Measurements from ENCODE around the gene TMEM131.
A peak's percentile ranks its signal among the peaks of the same experiment; 100 is the strongest.
"Not testable (repeated sequence)": the region's sequence is repeated elsewhere in the genome, so short reads cannot be mapped to it uniquely, and the experiment has no call there.

TMEM131 gene, protein sequence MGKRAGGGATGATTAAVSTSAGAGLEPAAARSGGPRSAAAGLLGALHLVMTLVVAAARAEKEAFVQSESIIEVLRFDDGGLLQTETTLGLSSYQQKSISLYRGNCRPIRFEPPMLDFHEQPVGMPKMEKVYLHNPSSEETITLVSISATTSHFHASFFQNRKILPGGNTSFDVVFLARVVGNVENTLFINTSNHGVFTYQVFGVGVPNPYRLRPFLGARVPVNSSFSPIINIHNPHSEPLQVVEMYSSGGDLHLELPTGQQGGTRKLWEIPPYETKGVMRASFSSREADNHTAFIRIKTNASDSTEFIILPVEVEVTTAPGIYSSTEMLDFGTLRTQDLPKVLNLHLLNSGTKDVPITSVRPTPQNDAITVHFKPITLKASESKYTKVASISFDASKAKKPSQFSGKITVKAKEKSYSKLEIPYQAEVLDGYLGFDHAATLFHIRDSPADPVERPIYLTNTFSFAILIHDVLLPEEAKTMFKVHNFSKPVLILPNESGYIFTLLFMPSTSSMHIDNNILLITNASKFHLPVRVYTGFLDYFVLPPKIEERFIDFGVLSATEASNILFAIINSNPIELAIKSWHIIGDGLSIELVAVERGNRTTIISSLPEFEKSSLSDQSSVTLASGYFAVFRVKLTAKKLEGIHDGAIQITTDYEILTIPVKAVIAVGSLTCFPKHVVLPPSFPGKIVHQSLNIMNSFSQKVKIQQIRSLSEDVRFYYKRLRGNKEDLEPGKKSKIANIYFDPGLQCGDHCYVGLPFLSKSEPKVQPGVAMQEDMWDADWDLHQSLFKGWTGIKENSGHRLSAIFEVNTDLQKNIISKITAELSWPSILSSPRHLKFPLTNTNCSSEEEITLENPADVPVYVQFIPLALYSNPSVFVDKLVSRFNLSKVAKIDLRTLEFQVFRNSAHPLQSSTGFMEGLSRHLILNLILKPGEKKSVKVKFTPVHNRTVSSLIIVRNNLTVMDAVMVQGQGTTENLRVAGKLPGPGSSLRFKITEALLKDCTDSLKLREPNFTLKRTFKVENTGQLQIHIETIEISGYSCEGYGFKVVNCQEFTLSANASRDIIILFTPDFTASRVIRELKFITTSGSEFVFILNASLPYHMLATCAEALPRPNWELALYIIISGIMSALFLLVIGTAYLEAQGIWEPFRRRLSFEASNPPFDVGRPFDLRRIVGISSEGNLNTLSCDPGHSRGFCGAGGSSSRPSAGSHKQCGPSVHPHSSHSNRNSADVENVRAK (N-terminal part only)

DNA sequence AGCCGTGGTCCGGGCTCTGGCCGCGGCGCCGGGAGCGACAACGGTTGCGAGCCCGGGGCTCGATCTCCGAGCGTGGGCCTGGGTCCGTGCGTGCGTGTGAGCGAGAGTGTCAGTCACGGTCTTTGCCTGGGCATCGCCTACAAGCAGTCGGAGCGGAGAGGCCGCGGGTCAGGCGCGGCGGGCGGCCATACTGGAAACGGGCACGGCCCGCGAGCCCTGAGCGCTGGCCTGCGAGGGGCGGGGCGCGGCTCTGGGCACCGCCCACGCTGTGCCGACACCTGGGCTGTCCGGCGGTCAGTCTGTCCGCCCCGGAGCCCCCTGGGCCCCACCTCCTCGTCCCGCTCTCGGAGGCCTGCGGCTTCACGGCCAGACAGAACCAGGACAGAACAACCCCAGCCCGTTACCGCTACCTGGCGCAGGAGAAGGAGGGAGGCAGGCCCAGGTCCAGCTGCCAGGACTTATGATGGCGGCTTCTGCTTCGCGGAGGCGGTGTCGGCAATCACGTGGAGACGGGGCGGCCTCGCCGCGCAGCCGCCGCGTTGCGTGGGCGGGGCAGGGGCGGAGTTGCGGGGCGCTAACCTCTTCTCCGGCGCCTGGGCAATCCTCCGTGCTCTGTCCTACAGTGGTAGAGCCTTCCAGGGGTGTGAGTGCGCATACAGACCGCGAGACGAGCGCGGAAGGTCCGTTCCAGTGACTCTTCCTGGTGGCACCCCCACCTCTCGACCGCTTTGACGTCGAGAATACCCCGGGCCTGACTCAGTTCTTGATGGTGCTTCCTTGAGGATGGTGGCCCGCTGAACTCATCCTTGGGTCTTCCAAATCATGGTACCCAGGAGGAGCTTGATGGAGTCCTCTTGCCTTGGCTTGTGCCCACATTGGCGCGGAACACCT, at the start of gene TMEM131:
Gene TMEM131, minus strand, starts transcription at position 215 of the 891 bp plus-strand sequence. CDS start 286 bp downstream, outside the sequence.
- Histone ChIP-seq H3K9ac (ENCODE audit: low read length) (peak within 1 kb of the TSS; percentile 99), H3K27me3 (ENCODE audit: control insufficient read depth, insufficient read depth, low read length) (no peaks in the 10 kb centered on the region), H3K9me3 (ENCODE audit: control insufficient read depth, insufficient read depth, low read depth, low read length) (no peaks in the 10 kb centered on the region), H3K27ac (ENCODE audit: low read depth, low read length) (peak within 1 kb of the TSS; percentile 97), H3K36me3 (ENCODE audit: control insufficient read depth, insufficient read depth, low read length) (no peaks in the 10 kb centered on the region), H3K4me3 (ENCODE audit: low read depth, low read length) (peak within 1 kb of the TSS; percentile 97), H3K4me1 (ENCODE audit: control insufficient read depth, insufficient read depth, low read length) (peaks cover 12% of the 10 kb centered on the region)

DNA sequence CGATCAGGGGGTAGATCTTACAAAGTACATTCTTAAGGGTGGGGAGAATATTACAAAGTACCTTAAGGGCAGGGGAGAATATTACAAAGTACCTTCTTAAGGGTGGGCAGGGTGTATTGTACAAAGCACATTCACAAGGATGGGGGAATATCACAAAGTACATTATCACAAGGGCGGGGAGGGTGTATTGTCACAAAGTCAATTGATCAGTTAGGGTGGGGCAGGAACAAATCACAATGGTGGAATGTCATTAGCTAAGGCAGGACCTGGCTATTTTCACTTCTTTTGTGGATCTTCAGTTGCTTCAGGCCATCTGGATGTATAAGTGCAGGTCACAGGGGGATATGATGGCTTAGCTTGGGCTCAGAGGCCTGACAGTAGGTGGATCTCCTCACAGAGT, 49.0 kb upstream of the TMEM131 start:
- H3K9me3 ChIP-seq (ENCODE audit: control insufficient read depth, insufficient read depth, low read depth, low read length); H3K27ac ChIP-seq (ENCODE audit: low read depth, low read length): not testable (repeated sequence)

DNA sequence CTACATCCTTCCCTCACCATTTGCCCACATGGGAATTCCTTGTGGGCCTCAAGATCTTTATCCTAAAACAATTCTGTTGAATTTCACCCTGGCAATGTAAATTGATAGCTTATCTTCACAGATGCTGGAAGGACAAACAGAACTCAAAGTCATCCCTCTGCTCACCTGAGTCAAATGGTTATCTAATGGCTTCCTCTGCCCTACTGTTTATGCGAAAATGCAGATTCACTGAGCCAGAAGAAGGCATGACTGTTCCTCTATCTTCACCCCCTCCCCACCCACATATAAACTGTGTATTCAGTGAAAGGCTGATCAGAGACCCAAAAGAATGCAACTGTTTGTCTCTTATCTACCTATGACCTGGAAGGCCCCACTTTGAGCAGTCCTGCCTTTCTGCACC, 47.4 kb upstream of the TMEM131 start:
- H3K27ac ChIP-seq (ENCODE audit: low read depth, low read length), result no peak overlapping the region
- H3K4me1 ChIP-seq (ENCODE audit: control insufficient read depth, insufficient read depth, low read length), result peaks cover 6% of the 10 kb centered on the region
- peaks cover 9% of the 10 kb centered on the region; the same call in 1 of the 2 replicates for H3K9me3 ChIP-seq (ENCODE audit: control insufficient read depth, insufficient read depth, low read depth, low read length)
- no peak overlapping the region for H3K9ac ChIP-seq (ENCODE audit: low read length)
- H3K4me3 ChIP-seq (ENCODE audit: low read depth, low read length), result no peak overlapping the region
- no peaks in the 10 kb centered on the region for H3K36me3 ChIP-seq (ENCODE audit: control insufficient read depth, insufficient read depth, low read length)
- no peaks in the 10 kb centered on the region for H3K27me3 ChIP-seq (ENCODE audit: control insufficient read depth, insufficient read depth, low read length)

More for the DNA sequence above, 49.0 kb upstream of the TMEM131 start:
- H3K4me1 ChIP-seq (ENCODE audit: control insufficient read depth, insufficient read depth, low read length); H3K27me3 ChIP-seq (ENCODE audit: control insufficient read depth, insufficient read depth, low read length); H3K36me3 ChIP-seq (ENCODE audit: control insufficient read depth, insufficient read depth, low read length); H3K4me3 ChIP-seq (ENCODE audit: low read depth, low read length): not testable (repeated sequence)
- H3K9ac ChIP-seq (ENCODE audit: low read length), result peak overlapping the region; percentile 15

DNA sequence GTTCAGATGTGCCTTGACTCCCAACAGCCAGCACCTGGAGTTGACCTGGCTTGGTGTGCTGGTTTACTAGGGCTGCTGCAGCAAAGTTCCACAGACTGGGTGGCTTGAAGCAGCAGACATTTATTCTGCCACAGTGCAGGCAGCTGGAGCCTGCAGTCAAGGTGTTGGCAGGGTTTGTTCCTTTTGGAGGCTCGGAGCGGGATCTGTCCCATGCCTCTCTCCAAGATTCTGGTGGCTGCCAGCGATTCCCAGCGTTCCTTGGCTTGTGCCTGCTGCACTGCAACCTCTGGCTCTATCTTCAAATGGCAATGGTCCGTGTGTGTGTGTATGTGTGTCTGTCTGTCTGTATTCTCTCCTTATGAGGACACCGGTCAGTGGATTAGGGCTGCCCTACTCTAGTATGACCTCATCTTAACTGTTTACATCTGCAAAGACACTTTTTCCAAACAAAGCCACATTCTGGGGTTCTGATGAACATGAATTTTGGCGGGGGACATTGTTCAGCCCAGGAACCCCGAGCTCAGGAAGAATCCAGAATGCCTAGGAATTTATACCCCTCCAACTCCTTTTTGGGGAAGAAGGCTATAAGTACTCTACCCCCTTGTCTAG, 44.7 kb upstream of the TMEM131 start:
- H3K4me1 ChIP-seq (ENCODE audit: control insufficient read depth, insufficient read depth, low read length), result peaks cover 20% of the 10 kb centered on the region

DNA sequence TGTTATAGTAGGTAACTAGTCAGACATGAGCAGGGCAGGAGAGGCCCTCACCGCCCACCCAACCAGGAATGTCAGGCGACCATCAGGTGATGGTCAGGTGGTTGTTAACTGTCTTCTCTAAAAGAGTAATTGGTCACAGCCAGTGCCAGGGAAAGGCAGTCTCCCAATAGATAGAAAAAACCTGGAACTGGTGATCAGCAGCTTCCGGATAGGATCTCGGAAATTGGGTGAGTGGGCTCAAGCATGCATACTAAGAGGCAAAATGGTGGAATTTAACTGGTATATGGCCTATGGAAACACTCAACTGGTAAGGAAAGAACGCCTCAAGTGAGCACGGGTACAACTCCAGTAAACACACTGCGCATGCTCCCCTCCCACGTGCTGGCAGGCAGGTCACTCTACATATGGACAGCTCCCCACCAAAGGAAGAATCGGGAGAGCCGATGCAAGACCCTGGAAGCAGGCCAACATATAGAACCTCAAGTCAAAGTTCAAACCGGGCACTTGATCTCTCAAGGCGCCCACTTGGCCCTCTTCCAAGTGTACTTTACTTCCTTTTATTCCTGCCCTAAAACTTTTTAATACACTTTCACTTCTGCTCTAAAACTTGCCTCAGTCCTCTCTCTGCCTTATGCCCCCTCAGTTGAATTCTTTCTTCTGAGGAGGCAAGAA, 43.5 kb upstream of the TMEM131 start:
- Histone ChIP-seq H3K27ac (ENCODE audit: low read depth, low read length) (no peak overlapping the region), H3K9me3 (ENCODE audit: control insufficient read depth, insufficient read depth, low read depth, low read length) (0 out of 2 replicates have a peak, but pooled peaks cover 3% of the 10 kb centered on the region), H3K9ac (ENCODE audit: low read length) (no peak overlapping the region), H3K36me3 (ENCODE audit: control insufficient read depth, insufficient read depth, low read length) (no peaks in the 10 kb centered on the region), H3K27me3 (ENCODE audit: control insufficient read depth, insufficient read depth, low read length) (no peaks in the 10 kb centered on the region), H3K4me1 (ENCODE audit: control insufficient read depth, insufficient read depth, low read length) (peaks cover 28% of the 10 kb centered on the region), H3K4me3 (ENCODE audit: low read depth, low read length) (no peak overlapping the region)

More for the DNA sequence above, 44.7 kb upstream of the TMEM131 start:
- no peak overlapping the region for H3K9ac ChIP-seq (ENCODE audit: low read length)
- no peaks in the 10 kb centered on the region for H3K36me3 ChIP-seq (ENCODE audit: control insufficient read depth, insufficient read depth, low read length)
- no peak overlapping the region for H3K4me3 ChIP-seq (ENCODE audit: low read depth, low read length)
- H3K27me3 ChIP-seq (ENCODE audit: control insufficient read depth, insufficient read depth, low read length), result no peaks in the 10 kb centered on the region
- no peak overlapping the region for H3K27ac ChIP-seq (ENCODE audit: low read depth, low read length)
- peaks cover 9% of the 10 kb centered on the region; the same call in 1 of the 2 replicates for H3K9me3 ChIP-seq (ENCODE audit: control insufficient read depth, insufficient read depth, low read depth, low read length)

DNA sequence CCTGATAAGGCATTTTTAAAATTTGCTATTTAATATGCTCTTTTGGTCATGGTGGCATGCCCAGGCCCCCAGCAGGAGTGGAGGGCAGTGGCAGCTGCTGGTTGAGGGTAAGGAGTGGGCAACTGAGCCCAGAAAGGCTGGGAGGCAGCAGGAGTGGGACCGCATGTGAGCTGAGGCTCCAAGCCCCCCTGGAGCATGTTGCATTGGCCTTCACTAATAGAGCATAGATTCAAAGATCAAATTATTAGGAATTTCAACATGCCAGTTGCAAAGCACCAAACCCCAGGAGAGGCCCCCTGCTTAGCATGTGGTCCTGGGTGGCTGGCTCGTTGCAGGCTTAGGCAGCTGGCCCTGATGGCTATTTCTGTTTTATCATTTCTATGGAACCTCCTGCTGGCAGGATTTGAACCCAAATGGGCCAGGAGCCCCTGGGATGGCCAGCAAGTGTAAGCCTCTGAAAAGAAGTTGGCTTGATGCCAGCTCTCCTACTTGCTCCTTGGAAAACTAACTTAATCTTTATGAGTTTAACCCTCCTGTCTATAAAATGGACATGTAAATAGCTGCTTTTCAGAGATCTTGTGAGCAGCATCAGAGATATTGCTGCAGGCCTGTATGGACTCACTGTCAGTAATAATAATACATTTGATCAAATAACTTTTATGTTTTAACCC, 42.1 kb upstream of the TMEM131 start:
- peaks cover 29% of the 10 kb centered on the region for H3K4me1 ChIP-seq (ENCODE audit: control insufficient read depth, insufficient read depth, low read length)
- no peaks in the 10 kb centered on the region for H3K27me3 ChIP-seq (ENCODE audit: control insufficient read depth, insufficient read depth, low read length)
- no peak overlapping the region for H3K4me3 ChIP-seq (ENCODE audit: low read depth, low read length)
- no peaks in the 10 kb centered on the region for H3K9me3 ChIP-seq (ENCODE audit: control insufficient read depth, insufficient read depth, low read depth, low read length)
- H3K27ac ChIP-seq (ENCODE audit: low read depth, low read length), result no peak overlapping the region
- H3K36me3 ChIP-seq (ENCODE audit: control insufficient read depth, insufficient read depth, low read length), result no peaks in the 10 kb centered on the region
- no peak overlapping the region for H3K9ac ChIP-seq (ENCODE audit: low read length)

DNA sequence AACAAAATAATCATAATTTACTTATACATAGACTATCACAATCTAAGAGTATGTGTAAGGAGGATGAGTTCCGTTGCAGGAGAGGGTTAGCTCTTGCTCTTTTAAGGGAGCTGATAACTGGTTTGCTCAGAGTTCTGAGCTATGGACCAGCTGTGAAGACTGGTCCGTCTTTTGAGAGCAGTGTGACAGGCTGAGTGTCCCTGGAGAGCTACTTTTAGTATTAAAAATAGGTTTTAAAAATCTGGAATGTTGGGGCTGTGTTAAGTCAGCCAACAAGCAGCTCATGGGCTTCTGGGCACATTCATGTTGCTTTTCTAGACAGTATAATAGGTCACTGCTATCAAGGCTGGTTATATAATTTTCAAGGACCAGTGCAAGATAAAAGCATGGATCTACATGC, 41.5 kb upstream of the TMEM131 start:
- H3K27ac ChIP-seq (ENCODE audit: low read depth, low read length), result no peak overlapping the region
- H3K9me3 ChIP-seq (ENCODE audit: control insufficient read depth, insufficient read depth, low read depth, low read length), result no peaks in the 10 kb centered on the region
- H3K36me3 ChIP-seq (ENCODE audit: control insufficient read depth, insufficient read depth, low read length), result no peaks in the 10 kb centered on the region
- no peak overlapping the region for H3K4me3 ChIP-seq (ENCODE audit: low read depth, low read length)
- peaks cover 29% of the 10 kb centered on the region for H3K4me1 ChIP-seq (ENCODE audit: control insufficient read depth, insufficient read depth, low read length)
- no peak overlapping the region for H3K9ac ChIP-seq (ENCODE audit: low read length)
- no peaks in the 10 kb centered on the region for H3K27me3 ChIP-seq (ENCODE audit: control insufficient read depth, insufficient read depth, low read length)

DNA sequence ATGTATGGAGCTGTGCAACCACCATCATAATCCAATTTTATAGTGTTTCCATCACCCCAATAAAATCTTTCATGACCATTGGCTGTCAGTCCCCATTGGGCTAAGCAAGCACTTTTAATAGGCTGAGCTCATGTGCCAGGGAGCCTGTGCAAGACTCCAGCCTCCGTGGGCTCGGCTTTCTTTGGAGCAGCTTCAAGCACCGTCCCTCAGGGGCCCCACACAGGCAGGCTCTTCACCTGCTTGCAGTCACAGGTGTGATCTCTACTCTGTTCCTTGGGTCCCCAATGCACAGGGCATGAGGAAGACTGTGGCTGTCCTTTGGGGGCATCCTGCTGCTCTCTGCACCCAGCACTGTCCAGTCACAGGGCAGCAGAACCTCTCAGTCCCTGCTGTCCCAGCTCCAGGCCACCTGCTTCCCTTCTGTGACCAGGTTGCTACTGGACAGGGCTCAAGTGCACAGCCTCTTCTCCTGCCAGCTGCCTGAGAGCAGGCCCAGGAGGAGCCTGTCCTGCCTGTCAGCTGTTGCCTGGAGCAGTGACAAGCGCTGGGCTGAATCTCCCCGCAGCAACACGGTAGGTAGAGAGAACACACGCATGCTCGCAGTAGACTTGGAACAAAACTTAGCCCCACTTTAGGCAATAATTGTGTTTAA, 40.7 kb upstream of the TMEM131 start:
- no peaks in the 10 kb centered on the region for H3K36me3 ChIP-seq (ENCODE audit: control insufficient read depth, insufficient read depth, low read length)
- H3K4me3 ChIP-seq (ENCODE audit: low read depth, low read length), result no peak overlapping the region
- H3K4me1 ChIP-seq (ENCODE audit: control insufficient read depth, insufficient read depth, low read length), result peaks cover 29% of the 10 kb centered on the region
- no peaks in the 10 kb centered on the region for H3K27me3 ChIP-seq (ENCODE audit: control insufficient read depth, insufficient read depth, low read length)
- peak overlapping the region; percentile 42 for H3K9ac ChIP-seq (ENCODE audit: low read length)
- H3K27ac ChIP-seq (ENCODE audit: low read depth, low read length), result no peak overlapping the region
- H3K9me3 ChIP-seq (ENCODE audit: control insufficient read depth, insufficient read depth, low read depth, low read length), result no peaks in the 10 kb centered on the region

DNA sequence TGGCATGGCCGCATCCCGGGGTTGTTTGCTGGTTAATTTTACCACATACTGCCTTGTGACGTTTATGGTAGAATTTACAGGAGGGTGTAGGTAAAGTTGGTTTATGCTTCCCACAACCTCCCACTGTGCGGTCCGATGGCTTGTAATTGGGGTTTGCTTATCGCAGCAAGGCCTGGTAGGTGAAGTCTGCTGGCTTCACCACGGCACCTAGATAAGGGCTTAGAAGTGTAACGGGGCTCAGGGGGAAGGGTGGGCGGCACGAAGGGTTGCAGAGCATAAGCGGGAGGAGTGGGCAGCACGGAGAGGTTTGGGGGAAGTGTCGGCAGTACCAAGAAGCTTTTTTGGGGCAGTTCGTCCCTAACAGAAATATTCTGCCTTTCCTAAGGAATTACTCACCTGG, 39.0 kb upstream of the TMEM131 start:
- no peaks in the 10 kb centered on the region for H3K9me3 ChIP-seq (ENCODE audit: control insufficient read depth, insufficient read depth, low read depth, low read length)
- H3K27ac ChIP-seq (ENCODE audit: low read depth, low read length), result no peak overlapping the region; the same call in 1 of the 2 replicates
- H3K36me3 ChIP-seq (ENCODE audit: control insufficient read depth, insufficient read depth, low read length), result no peaks in the 10 kb centered on the region
- H3K9ac ChIP-seq (ENCODE audit: low read length), result peak overlapping the region; percentile 9
- H3K4me3 ChIP-seq (ENCODE audit: low read depth, low read length), result no peak overlapping the region
- peaks cover 29% of the 10 kb centered on the region for H3K4me1 ChIP-seq (ENCODE audit: control insufficient read depth, insufficient read depth, low read length)
- no peaks in the 10 kb centered on the region for H3K27me3 ChIP-seq (ENCODE audit: control insufficient read depth, insufficient read depth, low read length)

Measured in HUES6 (cell line).